ENCODE results near the gene ARL17A.
"Not testable (repeated sequence)": the region's sequence is repeated elsewhere in the genome, so short reads cannot be mapped to it uniquely, and the experiment has no call there.

The ARL17A gene

GRCh38 chr17:46579083-46580075 is at the start of gene ARL17A:
ARL17A (minus strand) TSS chr17:46579691; CDS start chr17:46576322, 3,369 bp downstream.
- H3K4me3 ChIP-seq (ENCODE audit: control insufficient read depth, low read depth, low read length), result not testable (repeated sequence)

DNA sequence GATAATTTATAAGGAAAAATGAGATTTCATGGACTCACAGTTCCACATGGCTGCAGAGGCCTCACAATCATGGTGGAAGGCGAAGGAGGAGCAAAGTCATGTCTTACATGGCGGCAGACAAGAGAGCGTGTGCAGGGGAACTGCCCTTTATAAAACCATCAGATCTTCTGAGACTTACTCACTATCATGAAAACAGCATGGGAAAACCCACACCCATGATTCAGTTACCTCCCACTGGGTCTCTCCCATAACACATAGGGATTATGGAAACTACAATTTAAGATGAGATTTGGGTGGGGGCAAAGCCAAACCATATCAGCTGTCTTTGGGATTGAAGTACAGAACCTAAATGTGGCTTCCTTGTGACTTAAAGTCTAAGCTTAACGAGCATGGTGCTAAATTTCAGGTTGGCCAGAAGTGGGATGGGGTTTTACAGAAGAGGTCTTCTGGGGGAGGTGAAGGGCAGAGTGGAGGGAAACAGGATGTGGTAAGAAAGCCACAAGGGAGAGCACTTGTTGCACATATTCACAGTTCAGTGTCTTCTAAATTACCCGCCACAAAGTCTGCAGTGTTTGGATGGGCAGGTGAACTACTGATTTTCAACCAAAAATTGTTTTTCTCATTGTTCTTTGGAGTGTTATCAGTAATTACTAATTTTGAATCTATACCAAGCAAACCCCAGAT is 49.4 kb upstream of the ARL17A start:
- not testable (repeated sequence) for H3K4me3 ChIP-seq (ENCODE audit: control insufficient read depth, low read depth, low read length); DNase-seq (ENCODE audit: low read depth)

More at GRCh38 chr17:46579083-46580075, at the start of gene ARL17A:
- DNase-seq (ENCODE audit: low read depth), result not testable (repeated sequence)

- H3K4me3 ChIP-seq (ENCODE audit: control insufficient read depth, low read depth, low read length); DNase-seq (ENCODE audit: low read depth): not testable (repeated sequence)
Measured at GRCh38 chr17:46627452-46627851, 48.0 kb upstream of the ARL17A start.

- not testable (repeated sequence) for H3K4me3 ChIP-seq (ENCODE audit: control insufficient read depth, low read depth, low read length); DNase-seq (ENCODE audit: low read depth)
Measured at GRCh38 chr17:46624726-46625125, 45.2 kb upstream of the ARL17A start.

GRCh38 chr17:46623790-46624189 is 44.3 kb upstream of the ARL17A start:
- not testable (repeated sequence) for DNase-seq (ENCODE audit: low read depth); H3K4me3 ChIP-seq (ENCODE audit: control insufficient read depth, low read depth, low read length)

DNA sequence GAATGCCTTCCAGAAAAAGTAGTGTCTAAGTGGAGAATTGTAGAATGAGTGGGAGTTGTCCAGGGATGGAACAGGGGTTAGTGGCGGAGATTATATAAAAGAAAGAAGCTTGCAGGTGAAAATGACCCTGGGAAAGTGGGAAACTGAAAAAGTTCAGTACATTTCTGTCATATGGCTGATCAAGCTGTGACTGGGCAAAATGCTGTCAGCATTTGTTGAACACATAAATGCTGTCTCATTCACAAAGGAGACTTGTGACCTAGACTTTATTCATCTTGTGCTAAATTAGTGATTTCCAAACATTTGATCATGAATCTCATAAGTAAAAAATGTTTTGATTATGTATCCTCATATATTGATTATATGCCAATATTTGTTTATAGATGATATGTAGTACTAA is 39.5 kb upstream of the ARL17A start:
- H3K4me3 ChIP-seq (ENCODE audit: control insufficient read depth, low read depth, low read length), result not testable (repeated sequence)

GRCh38 chr17:46617121-46617520 is 37.6 kb upstream of the ARL17A start:
- H3K4me3 ChIP-seq (ENCODE audit: control insufficient read depth, low read depth, low read length); DNase-seq (ENCODE audit: low read depth): not testable (repeated sequence)

More for the DNA sequence above, 39.5 kb upstream of the ARL17A start:
- DNase-seq (ENCODE audit: low read depth), result not testable (repeated sequence)

DNA sequence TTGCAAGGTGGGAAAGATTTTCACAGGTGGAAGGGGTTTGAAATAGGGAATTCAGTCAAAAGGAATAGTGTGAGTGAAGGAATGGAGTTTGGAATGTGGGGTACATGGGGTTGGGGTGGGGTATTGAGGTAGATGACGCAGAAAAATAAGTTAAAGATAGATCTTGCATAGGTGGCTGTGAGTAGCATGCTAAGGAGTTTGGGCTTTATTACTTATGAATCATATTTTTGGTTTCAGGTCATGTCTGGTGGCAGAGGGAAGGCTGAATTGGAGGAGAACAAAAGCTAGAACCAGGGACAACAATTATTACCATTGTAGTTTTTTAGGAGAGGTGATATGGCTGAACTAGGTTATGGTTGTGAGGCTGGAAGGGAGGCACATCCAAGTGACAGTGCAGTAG is 34.4 kb upstream of the ARL17A start:
- not testable (repeated sequence) for H3K4me3 ChIP-seq (ENCODE audit: control insufficient read depth, low read depth, low read length); DNase-seq (ENCODE audit: low read depth)

DNA sequence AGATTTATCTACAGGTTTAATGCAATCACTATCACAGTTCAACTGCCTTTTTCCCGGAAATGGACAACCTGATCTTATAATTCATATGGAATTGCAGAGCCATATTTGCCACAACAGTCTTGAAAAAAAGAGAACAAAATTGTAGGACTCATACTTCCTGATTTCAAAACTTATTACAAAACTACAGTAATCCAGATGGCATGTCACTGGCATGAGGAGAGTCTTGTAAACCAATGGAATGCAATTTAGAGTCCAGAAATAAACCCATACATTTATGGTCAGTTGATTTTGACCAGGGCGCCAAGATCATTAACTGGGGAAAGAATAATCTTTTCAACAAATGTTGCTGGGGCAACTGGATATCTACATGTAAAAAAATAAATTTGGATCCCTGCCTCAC is 31.8 kb upstream of the ARL17A start:
- H3K4me3 ChIP-seq (ENCODE audit: control insufficient read depth, low read depth, low read length); DNase-seq (ENCODE audit: low read depth): not testable (repeated sequence)

- not testable (repeated sequence) for H3K4me3 ChIP-seq (ENCODE audit: control insufficient read depth, low read depth, low read length); DNase-seq (ENCODE audit: low read depth)
Measured at GRCh38 chr17:46603125-46603524, 23.6 kb upstream of the ARL17A start.

DNA sequence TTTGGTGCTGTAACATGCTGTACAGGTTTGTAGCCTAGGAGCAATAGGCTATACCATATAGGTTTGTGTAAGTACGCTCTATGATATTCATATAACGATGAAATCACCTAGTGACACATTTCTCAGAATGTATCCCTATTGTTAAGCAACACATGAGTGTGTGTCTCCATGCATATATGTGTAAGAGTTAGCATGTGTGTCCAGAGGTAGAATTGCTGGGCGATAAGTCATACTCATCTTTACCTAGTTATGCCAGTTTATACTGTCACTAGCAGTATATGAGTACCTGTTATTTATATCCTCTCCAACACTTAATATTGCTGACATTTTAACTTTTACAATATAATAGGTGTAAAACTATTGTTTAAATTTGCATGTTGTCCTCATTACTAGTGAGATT is 21.3 kb upstream of the ARL17A start:
- DNase-seq (ENCODE audit: low read depth); H3K4me3 ChIP-seq (ENCODE audit: control insufficient read depth, low read depth, low read length): not testable (repeated sequence)

GRCh38 chr17:46598344-46598931 is 18.9 kb upstream of the ARL17A start:
- not testable (repeated sequence) for DNase-seq (ENCODE audit: low read depth); H3K4me3 ChIP-seq (ENCODE audit: control insufficient read depth, low read depth, low read length)

- H3K4me3 ChIP-seq (ENCODE audit: control insufficient read depth, low read depth, low read length); DNase-seq (ENCODE audit: low read depth): not testable (repeated sequence)
Measured at GRCh38 chr17:46591332-46591731, 11.8 kb upstream of the ARL17A start.

DNA sequence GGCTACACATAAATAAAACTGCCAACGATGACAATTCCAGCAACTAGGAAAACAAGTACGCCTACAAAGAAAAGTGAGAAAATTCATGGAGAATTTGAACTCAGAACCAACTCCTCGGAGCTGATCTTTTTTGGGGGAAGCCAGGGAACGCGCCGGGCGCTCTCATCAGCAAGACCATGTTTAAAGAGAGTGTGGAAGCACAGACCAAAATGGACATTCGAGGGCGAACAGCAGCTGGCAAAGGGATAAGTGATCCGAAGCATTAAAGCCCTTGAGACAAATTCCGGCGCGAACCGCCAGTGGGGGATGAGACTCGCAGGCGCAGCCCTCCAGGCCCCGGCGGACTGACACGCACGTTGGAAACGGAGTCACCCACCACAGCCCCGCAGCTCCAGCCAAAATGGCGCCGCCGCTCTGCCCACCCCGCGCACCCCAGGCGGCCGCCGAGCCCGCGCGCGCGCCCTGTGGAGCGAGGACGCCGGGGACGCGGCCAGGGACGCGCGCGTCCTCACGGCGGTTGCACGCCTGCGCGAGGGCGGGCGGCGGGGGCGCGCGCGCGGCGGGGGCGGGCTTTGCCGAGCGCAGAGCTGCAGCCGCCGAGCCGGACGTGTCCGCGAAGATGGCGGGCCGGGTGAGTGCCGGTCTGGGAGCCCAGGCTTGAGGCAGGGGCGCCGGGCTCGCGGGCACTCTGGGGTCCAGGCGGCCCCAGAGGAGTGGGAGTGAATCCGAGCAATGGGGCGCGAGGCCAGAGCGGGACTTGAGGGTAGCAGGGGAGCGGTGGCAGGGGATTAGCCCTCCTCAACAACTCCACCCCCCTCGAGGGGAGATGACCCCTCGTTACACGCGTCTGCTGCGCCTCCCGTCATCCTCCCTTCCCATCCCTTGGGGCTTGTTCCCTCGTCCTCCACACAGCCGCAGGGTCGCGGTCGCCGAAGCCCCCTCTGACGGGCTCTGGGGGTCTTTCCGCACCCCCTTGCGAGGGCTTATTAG is 11.0 kb upstream of the ARL17A start, which contains the start of gene NSF:
Gene NSF (plus strand): TSS at position 513 of the 990 bp plus-strand sequence. CDS start 107 bp downstream, at position 620.
- DNase-seq (ENCODE audit: low read depth); H3K4me3 ChIP-seq (ENCODE audit: control insufficient read depth, low read depth, low read length): not testable (repeated sequence)

DNA sequence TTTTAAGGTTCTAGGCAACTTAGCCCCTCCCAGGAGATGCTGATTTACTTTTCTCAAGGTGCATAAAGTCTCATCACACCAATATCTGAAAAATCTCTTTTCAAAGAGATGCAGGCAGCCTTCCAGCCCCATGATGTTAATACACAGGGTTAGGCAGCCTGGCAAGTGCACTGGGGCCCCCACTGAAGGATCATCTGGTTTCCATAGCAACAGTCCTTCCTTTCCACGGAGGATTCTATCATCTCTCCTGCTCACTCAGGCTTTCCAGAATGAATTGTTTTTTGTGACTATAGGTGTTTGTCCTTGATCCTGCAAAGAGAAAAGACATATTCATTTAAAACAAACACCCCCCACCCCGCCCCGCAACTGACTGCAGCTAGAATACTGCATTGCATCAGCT is 6.0 kb upstream of the ARL17A start:
- not testable (repeated sequence) for H3K4me3 ChIP-seq (ENCODE audit: control insufficient read depth, low read depth, low read length); DNase-seq (ENCODE audit: low read depth)

- not testable (repeated sequence) for DNase-seq (ENCODE audit: low read depth); H3K4me3 ChIP-seq (ENCODE audit: control insufficient read depth, low read depth, low read length)
Measured at GRCh38 chr17:46580082-46580481, 591 bp upstream of the ARL17A start.

GRCh38 chr17:46571796-46572195 is 7.7 kb downstream of the ARL17A start:
- H3K4me3 ChIP-seq (ENCODE audit: control insufficient read depth, low read depth, low read length); DNase-seq (ENCODE audit: low read depth): not testable (repeated sequence)

Measured in AG09309 (cell line).